ENCODE data around the gene TEAD1. TPM values are rescaled to one million over a fixed set of nuclear protein-coding genes. Genes with fewer than 3 reads are reported as not detected.

Gene TEAD1
- total RNA-seq, 1 donor from 2014 or later = 154 TPM

- Mint-ChIP-seq H3K27ac (ENCODE audit: unreplicated experiment) (peak overlapping the region; percentile 25), H3K4me3 (ENCODE audit: unreplicated experiment) (no peak overlapping the region)
These were observed 123.8 kb downstream of the TEAD1 start for GRCh38 chr11:12797996-12798395.

GRCh38 chr11:12798609-12799011, 124.4 kb downstream of the TEAD1 start:
- H3K4me1 Mint-ChIP-seq (ENCODE audit: unreplicated experiment) = peaks cover 82% of the 10 kb centered on the region
- no peak overlapping the region for H3K4me3 Mint-ChIP-seq (ENCODE audit: unreplicated experiment)
- no peak for TF ChIP-seq CTCF (IDR thresholded peaks at IDR 0.05)
- peaks cover 7% of the 10 kb centered on the region for H3K36me3 Mint-ChIP-seq (ENCODE audit: unreplicated experiment)
- H3K27me3 Mint-ChIP-seq (ENCODE audit: unreplicated experiment) = no peaks in the 10 kb centered on the region
- no peaks in the 10 kb centered on the region for H3K9me3 Mint-ChIP-seq (ENCODE audit: unreplicated experiment)
- peak overlapping the region; percentile 25 for H3K27ac Mint-ChIP-seq (ENCODE audit: unreplicated experiment)
- DNase-seq (ENCODE audit: extremely low spot score, unreplicated experiment) = no peak

More at GRCh38 chr11:12797996-12798395, 123.8 kb downstream of the TEAD1 start:
- no peak for TF ChIP-seq CTCF (IDR thresholded peaks at IDR 0.05)
- Mint-ChIP-seq H3K36me3 (ENCODE audit: unreplicated experiment) (peaks cover 7% of the 10 kb centered on the region), H3K4me1 (ENCODE audit: unreplicated experiment) (peaks cover 82% of the 10 kb centered on the region), H3K9me3 (ENCODE audit: unreplicated experiment) (no peaks in the 10 kb centered on the region), H3K27me3 (ENCODE audit: unreplicated experiment) (no peaks in the 10 kb centered on the region)
- DNase-seq (ENCODE audit: extremely low spot score, unreplicated experiment) = no peak

- peaks cover 76% of the 10 kb centered on the region for H3K4me1 Mint-ChIP-seq (ENCODE audit: unreplicated experiment)
- H3K4me3 Mint-ChIP-seq (ENCODE audit: unreplicated experiment) = no peak overlapping the region
- TF ChIP-seq CTCF (IDR thresholded peaks at IDR 0.05) = no peak
- peaks cover 7% of the 10 kb centered on the region for H3K36me3 Mint-ChIP-seq (ENCODE audit: unreplicated experiment)
- H3K9me3 Mint-ChIP-seq (ENCODE audit: unreplicated experiment) = no peaks in the 10 kb centered on the region
- H3K27me3 Mint-ChIP-seq (ENCODE audit: unreplicated experiment) = no peaks in the 10 kb centered on the region
- H3K27ac Mint-ChIP-seq (ENCODE audit: unreplicated experiment) = peak overlapping the region; percentile 78
- no peak for DNase-seq (ENCODE audit: extremely low spot score, unreplicated experiment)
These were observed 125.2 kb downstream of the TEAD1 start for GRCh38 chr11:12799334-12799835.

GRCh38 chr11:12800032-12800671, 125.9 kb downstream of the TEAD1 start:
- peaks cover 7% of the 10 kb centered on the region for H3K36me3 Mint-ChIP-seq (ENCODE audit: unreplicated experiment)
- peak overlapping the region; percentile 34 for H3K4me3 Mint-ChIP-seq (ENCODE audit: unreplicated experiment)
- H3K27me3 Mint-ChIP-seq (ENCODE audit: unreplicated experiment) = no peaks in the 10 kb centered on the region
- peak overlapping the region; percentile 78 for H3K27ac Mint-ChIP-seq (ENCODE audit: unreplicated experiment)
- no peaks in the 10 kb centered on the region for H3K9me3 Mint-ChIP-seq (ENCODE audit: unreplicated experiment)
- DNase-seq (ENCODE audit: extremely low spot score, unreplicated experiment) = no peak
- H3K4me1 Mint-ChIP-seq (ENCODE audit: unreplicated experiment) = peaks cover 70% of the 10 kb centered on the region
- TF ChIP-seq CTCF (IDR thresholded peaks at IDR 0.05) = no peak

GRCh38 chr11:12800871-12801270, 126.7 kb downstream of the TEAD1 start:
- H3K4me1 Mint-ChIP-seq (ENCODE audit: unreplicated experiment) = peaks cover 67% of the 10 kb centered on the region
- H3K27ac Mint-ChIP-seq (ENCODE audit: unreplicated experiment) = peak overlapping the region; percentile 78
- H3K9me3 Mint-ChIP-seq (ENCODE audit: unreplicated experiment) = no peaks in the 10 kb centered on the region
- no peak for TF ChIP-seq CTCF (IDR thresholded peaks at IDR 0.05)
- DNase-seq (ENCODE audit: extremely low spot score, unreplicated experiment) = no peak
- no peak overlapping the region for H3K4me3 Mint-ChIP-seq (ENCODE audit: unreplicated experiment)
- H3K27me3 Mint-ChIP-seq (ENCODE audit: unreplicated experiment) = no peaks in the 10 kb centered on the region
- peaks cover 5% of the 10 kb centered on the region for H3K36me3 Mint-ChIP-seq (ENCODE audit: unreplicated experiment)
